ENCODE data around the gene PPP6R3. TPM values are rescaled to one million over a fixed set of nuclear protein-coding genes. Genes with fewer than 3 reads are reported as not detected.
"Not testable (repeated sequence)": the region's sequence is repeated elsewhere in the genome, so short reads cannot be mapped to it uniquely, and the experiment has no call there.

The PPP6R3 gene
- total RNA-seq, 2 donors from 2014 or later: 134 to 136 TPM

DNA sequence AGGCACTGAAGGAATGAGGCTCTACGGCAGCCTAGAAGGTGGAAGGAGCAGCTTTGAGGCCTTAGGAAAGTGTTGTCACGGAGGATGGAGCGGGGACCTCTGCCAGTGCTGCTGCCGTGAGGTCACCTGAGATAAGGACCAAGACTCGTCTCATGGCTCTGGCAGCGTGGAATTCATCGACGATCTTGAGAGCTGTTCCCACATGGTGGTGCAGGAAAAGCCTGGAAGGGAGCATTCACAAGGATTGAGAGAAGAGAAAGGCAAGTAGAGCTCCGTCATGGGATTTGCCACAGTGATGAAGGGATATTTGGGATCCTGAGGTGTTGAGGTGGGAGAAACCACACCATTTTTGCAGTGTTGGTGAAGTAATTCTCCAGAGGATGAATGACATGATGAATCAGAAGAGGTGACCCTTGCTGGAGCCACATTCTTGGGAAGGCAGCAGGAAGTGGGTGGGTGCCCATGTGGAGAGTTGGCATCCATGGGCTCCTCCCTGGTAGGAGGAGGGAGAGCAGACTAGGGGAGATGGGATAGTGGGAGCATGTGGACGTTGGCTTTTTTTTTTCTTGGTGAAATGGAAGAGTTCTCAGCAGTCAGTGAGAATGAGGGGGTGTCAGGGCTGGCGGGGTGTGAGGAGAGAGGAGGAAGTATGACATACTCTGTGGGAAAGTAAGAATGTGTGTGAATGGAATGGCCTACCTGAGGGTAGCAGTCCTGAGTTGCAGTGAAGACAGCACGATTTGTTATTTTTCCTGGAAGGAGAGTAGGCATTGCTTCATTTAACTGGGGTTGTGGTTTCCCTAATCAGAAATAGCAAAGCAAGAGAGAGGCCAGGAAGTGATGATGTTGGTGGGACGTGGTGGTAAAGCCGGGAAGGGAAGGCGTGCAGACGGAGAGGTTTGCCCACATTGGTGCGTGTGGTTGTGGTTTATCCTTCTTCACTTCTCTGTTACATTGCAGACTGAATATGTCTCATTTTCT lies 11.1 kb downstream of the PPP6R3 start:
- H3K4me1 Mint-ChIP-seq: peaks cover 67% of the 10 kb centered on the region
- peak overlapping the region; percentile 74 for H3K27ac Mint-ChIP-seq
- peak overlapping the region; percentile 89 for H3K4me3 Mint-ChIP-seq
- ATAC-seq (peak; percentile 82), DNase-seq (peak in 1 of 3 donors; percentile 32)
- no peaks in the 10 kb centered on the region for H3K9me3 ChIP-seq (ENCODE audit: control insufficient read depth, low read length, poor library complexity, severe bottlenecking)
- H3K36me3 Mint-ChIP-seq (ENCODE audit: low read depth): peaks cover 5% of the 10 kb centered on the region
- H3K27me3 Mint-ChIP-seq: no peaks in the 10 kb centered on the region

DNA sequence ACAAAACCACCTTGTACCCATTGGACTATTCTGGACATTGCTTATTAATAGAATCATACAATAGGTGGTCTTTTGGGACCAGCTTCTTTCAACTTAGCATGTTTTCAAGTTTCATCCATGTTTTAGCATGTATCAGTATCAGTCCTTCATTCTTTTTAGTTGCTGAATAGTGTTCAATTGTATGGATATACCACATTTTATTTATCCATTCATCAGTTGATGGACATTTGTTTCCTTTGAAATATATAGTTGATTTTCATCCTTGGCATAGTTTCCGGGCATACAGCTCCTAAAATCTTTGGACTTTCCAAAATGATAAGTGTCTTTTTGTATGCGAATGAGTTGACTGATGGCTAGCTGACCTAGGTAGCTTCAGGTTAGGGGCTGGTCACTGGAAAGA lies 12.2 kb downstream of the PPP6R3 start:
- DNase-seq: no peak
- Mint-ChIP-seq H3K27me3 (no peaks in the 10 kb centered on the region), H3K27ac (peak overlapping the region; percentile 27), H3K36me3 (ENCODE audit: low read depth) (peaks cover 5% of the 10 kb centered on the region), H3K4me3 (peak overlapping the region; percentile 25), H3K4me1 (peaks cover 63% of the 10 kb centered on the region)
- ATAC-seq: no peak
- H3K9me3 ChIP-seq (ENCODE audit: control insufficient read depth, low read length, poor library complexity, severe bottlenecking): no peaks in the 10 kb centered on the region

DNA sequence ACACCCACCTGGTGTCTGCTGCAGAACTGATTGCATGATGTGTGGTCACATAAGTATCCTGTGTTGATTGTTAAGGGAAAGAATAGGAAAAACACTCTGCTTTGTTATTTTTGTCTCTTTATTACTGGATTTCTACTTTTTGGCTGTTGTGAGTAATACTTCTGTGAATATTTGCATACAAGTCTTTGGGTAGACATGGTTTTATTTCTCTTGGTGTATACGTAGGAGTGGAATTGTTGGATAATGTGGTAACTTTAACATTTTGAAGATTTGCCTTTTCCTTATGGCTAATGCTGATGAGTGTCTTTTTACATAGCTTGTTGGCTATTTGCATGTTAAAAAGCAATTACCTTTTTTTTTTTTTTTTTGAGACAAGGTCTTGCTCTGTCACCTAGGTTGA lies 13.1 kb downstream of the PPP6R3 start:
- Mint-ChIP-seq H3K4me3 (no peak overlapping the region), H3K4me1 (peaks cover 55% of the 10 kb centered on the region), H3K36me3 (ENCODE audit: low read depth) (peaks cover 5% of the 10 kb centered on the region), H3K27me3 (no peaks in the 10 kb centered on the region), H3K27ac (peak overlapping the region; percentile 27)
- DNase-seq (no peak), ATAC-seq (no peak)
- no peaks in the 10 kb centered on the region for H3K9me3 ChIP-seq (ENCODE audit: control insufficient read depth, low read length, poor library complexity, severe bottlenecking)

DNA sequence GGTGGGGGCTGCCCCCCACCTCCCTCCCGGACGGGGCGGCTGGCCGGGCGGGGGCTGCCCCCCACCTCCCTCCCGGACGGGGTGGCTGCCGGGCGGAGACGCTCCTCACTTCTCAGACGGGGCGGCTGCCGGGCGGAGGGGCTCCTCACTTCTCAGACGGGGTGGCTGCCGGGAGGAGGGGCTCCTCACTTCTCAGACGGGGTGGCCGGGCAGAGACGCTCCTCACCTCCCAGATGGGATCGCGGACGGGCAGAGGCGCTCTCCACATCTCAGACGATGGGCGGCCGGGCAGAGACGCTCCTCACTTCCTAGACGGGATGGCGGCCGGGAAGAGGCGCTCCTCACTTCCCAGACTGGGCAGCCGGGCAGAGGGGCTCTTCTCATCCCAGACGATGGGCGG lies 15.1 kb downstream of the PPP6R3 start:
- not testable (repeated sequence) for H3K9me3 ChIP-seq (ENCODE audit: control insufficient read depth, low read length, poor library complexity, severe bottlenecking); ATAC-seq; H3K27ac Mint-ChIP-seq; H3K4me3 Mint-ChIP-seq; DNase-seq; H3K36me3 Mint-ChIP-seq (ENCODE audit: low read depth); H3K27me3 Mint-ChIP-seq
- H3K4me1 Mint-ChIP-seq: peaks cover 47% of the 10 kb centered on the region

DNA sequence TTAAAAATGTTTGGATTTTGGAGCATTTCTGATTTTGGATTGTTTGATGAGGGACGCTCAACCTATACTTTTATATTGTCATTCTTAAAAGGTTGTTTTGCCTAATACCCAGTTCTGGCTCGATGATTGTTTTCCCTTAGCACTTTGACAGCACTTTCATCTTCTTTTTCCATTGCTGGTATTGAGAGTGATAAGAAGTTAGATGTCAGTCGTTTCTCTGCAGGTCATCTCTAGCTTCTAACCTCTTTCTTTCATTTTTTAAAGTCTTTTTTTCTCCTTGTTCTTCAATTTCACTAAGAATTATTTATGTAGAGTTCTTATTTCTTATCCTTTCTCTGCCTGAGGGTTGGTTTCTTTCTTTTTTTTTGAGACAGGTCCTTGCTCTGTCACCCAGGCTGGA lies 18.8 kb downstream of the PPP6R3 start:
- no peaks in the 10 kb centered on the region for H3K9me3 ChIP-seq (ENCODE audit: control insufficient read depth, low read length, poor library complexity, severe bottlenecking)
- H3K4me3 Mint-ChIP-seq: peak overlapping the region; percentile 7
- DNase-seq (no peak), ATAC-seq (no peak)
- H3K36me3 Mint-ChIP-seq (ENCODE audit: low read depth): no peaks in the 10 kb centered on the region
- no peaks in the 10 kb centered on the region for H3K27me3 Mint-ChIP-seq
- H3K4me1 Mint-ChIP-seq: peaks cover 36% of the 10 kb centered on the region
- H3K27ac Mint-ChIP-seq: no peak overlapping the region

DNA sequence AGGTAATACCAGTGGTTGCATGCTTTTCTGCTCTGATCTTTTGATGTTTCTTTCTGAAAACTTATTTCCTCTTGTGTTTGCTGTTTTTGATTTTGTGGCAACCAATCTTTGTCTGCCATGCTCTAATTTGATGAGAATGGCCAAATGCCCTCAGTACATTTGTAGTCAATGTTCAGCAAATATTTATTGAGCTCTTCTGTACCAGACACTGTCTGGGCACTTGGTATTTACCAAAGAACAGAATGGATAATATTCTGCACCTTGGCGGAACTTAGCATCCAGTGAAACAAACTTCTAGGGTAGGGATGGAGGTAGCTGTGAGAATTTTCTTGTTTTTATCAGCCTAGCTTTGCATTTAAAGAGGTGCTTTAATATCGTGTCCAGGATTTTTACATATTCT lies 19.6 kb downstream of the PPP6R3 start:
- ATAC-seq (no peak), DNase-seq (no peak)
- H3K36me3 Mint-ChIP-seq (ENCODE audit: low read depth): no peaks in the 10 kb centered on the region
- H3K4me1 Mint-ChIP-seq: peaks cover 36% of the 10 kb centered on the region
- no peaks in the 10 kb centered on the region for H3K27me3 Mint-ChIP-seq
- H3K27ac Mint-ChIP-seq: no peak overlapping the region
- H3K9me3 ChIP-seq (ENCODE audit: control insufficient read depth, low read length, poor library complexity, severe bottlenecking): no peaks in the 10 kb centered on the region
- H3K4me3 Mint-ChIP-seq: no peak overlapping the region

DNA sequence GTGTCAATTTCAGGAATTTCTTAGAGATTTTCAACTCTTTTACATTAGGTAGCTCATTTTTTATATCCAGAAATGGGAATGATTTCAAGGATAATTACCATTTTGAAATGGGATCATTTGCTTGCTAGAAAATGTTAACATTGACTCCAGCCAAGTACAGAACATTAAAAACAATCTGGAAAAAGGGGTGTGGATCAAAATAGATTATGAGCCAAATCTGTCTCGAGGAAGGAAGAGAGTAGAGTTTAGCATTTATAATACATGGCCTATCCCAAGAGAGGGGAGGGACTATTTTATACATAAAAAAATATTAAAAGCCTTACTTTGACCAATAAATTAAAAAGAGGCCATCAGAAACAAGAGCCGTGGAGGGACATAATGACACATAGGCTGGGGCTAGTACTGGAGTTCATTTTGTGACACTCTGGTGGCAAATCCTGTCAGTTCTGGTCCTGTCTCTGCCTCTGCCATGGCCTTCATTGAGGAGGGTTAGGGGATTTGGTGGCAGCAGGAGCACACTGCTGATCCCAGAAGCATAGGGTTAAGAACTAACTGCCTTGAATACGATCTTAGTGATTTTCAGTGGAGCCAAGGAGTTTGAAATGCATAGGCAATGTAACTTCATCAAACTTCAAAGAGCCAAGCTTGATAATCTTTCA lies 20.4 kb downstream of the PPP6R3 start:
- Mint-ChIP-seq H3K4me1 (peaks cover 39% of the 10 kb centered on the region), H3K27ac (peak overlapping the region; percentile 85)

DNA sequence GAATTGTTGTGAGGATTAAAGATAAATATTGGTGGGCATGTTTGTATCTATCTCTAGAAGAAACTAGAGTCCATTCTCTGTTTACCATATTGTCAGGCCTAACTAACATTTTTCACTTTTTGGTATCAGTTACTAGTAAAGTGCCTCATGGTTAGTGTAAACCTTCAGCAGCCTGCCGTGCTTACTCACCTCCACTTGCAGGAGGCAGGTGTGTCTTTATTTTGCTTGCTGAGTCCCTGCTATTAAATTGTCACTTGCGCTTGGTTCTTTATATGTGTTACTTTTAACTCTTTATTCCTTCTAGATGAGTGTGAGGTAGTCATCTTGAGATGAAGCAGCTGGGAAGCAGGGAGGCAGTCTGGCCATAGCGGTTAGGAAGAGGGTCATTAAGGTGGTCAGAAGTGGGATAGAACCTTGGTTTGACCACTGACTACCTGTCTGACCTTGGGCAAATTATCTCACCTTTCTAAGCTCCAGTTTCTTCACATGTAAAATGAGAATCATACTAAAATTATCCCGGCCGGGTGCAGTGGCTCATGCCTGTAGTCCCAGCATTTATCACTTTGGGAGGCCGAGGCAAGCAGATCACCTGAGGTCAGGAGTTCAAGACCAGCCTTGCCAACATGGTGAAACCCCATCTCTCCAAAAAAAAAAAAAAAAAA lies 21.2 kb downstream of the PPP6R3 start:
- ATAC-seq (no peak), DNase-seq (no peak)
- Mint-ChIP-seq H3K27me3 (no peaks in the 10 kb centered on the region), H3K36me3 (ENCODE audit: low read depth) (no peaks in the 10 kb centered on the region), H3K4me1 (peaks cover 42% of the 10 kb centered on the region), H3K4me3 (no peak overlapping the region), H3K27ac (peak overlapping the region; percentile 85)
- no peaks in the 10 kb centered on the region for H3K9me3 ChIP-seq (ENCODE audit: control insufficient read depth, low read length, poor library complexity, severe bottlenecking)

More for the DNA sequence above, 20.4 kb downstream of the PPP6R3 start:
- ATAC-seq (no peak), DNase-seq (no peak)
- H3K36me3 Mint-ChIP-seq (ENCODE audit: low read depth): no peaks in the 10 kb centered on the region
- no peak overlapping the region for H3K4me3 Mint-ChIP-seq
- no peaks in the 10 kb centered on the region for H3K9me3 ChIP-seq (ENCODE audit: control insufficient read depth, low read length, poor library complexity, severe bottlenecking)
- no peaks in the 10 kb centered on the region for H3K27me3 Mint-ChIP-seq

DNA sequence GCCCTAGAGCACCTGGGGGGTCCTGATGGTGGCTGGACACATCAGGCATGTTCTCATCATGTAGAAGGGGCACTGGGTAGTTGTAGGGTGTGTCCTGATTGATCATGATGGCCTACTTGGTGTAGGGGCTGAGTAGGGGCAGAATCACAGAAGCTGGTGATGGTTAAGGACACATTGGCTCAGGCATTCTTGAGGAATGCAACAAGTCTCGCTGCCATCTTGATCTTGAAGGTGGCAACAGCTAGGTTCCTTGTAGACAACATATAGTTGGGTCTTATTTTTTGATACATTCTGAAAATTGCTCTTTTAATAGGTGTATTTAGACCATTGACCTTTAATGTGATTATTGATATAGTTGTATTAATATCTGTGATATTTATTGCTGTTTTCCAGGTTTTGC lies 28.1 kb downstream of the PPP6R3 start:
- H3K4me1 Mint-ChIP-seq: peaks cover 40% of the 10 kb centered on the region
- DNase-seq (no peak), ATAC-seq (no peak)
- no peaks in the 10 kb centered on the region for H3K27me3 Mint-ChIP-seq
- no peak overlapping the region for H3K4me3 Mint-ChIP-seq
- no peak overlapping the region for H3K27ac Mint-ChIP-seq
- H3K9me3 ChIP-seq (ENCODE audit: control insufficient read depth, low read length, poor library complexity, severe bottlenecking): no peaks in the 10 kb centered on the region
- H3K36me3 Mint-ChIP-seq (ENCODE audit: low read depth): no peaks in the 10 kb centered on the region

DNA sequence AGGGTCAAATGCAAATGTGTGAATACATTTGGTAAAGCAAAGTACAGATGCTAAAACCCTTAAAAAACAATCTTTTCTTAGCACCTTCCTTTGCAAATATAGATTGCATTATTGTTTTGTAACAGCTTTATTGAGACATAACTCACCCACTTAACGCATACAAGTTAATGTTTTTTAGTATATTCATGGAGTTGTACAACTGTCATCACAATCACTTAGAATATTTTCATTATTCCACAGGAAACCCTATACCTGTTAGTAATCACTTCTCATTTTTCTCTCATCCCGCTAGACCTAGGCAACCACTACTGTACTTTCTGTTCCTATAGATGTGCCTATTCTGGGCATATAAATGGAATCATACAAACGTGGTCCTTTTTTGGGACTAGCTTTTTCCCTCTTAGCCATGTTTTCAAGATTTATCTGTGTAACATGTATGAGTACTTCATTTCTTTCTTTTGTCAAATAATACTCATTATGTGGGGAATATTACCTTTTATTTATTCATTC lies 34.7 kb downstream of the PPP6R3 start:
- no peaks in the 10 kb centered on the region for H3K9me3 ChIP-seq (ENCODE audit: control insufficient read depth, low read length, poor library complexity, severe bottlenecking)
- Mint-ChIP-seq H3K27ac (peak overlapping the region; percentile 51), H3K36me3 (ENCODE audit: low read depth) (no peaks in the 10 kb centered on the region), H3K4me1 (peaks cover 44% of the 10 kb centered on the region), H3K4me3 (no peak overlapping the region), H3K27me3 (no peaks in the 10 kb centered on the region)
- peak; percentile 28 for ATAC-seq
- DNase-seq: no peak

DNA sequence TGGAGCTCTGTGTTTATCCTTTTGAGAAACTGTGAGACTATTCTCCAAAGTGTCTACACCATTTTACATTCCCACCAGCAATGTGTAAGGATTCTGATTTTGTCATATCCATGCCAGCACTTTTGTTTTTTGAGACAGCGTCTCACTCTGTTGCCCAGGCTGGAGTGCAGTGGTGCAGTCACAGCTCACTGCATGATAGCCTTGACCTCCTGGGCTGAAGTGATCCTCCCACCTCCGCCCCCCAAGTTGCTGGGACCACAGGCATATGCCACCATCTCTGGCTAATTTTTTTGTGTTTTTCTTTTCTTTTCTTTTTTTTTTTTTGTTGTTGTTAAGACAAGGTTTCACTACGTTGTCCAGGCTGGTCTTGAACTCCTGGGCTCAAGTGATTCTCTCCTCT lies 35.3 kb downstream of the PPP6R3 start:
- DNase-seq (no peak), ATAC-seq (no peak)
- Mint-ChIP-seq H3K27ac (peak overlapping the region; percentile 51), H3K4me3 (peak overlapping the region; percentile 58), H3K36me3 (ENCODE audit: low read depth) (no peaks in the 10 kb centered on the region), H3K27me3 (no peaks in the 10 kb centered on the region), H3K4me1 (peaks cover 44% of the 10 kb centered on the region)
- no peaks in the 10 kb centered on the region for H3K9me3 ChIP-seq (ENCODE audit: control insufficient read depth, low read length, poor library complexity, severe bottlenecking)

DNA sequence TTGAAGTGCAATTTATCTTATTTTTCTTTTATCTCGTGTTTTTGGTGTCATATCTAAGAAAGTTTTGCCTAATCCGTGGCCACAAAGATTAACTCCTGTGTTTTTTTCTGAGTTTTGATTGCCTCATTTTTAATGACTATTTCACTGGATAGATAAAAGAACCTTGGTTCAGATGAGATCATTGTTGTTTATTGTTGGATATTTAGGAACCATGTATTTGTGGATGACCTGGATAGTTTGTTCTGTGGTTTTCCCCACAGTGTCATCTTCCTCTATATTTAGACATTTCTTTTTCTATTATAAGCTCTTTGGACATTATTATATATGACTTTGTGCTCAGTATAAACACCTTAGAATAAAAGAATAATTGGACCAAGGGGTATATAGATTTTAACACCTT lies 37.2 kb downstream of the PPP6R3 start:
- no peaks in the 10 kb centered on the region for H3K9me3 ChIP-seq (ENCODE audit: control insufficient read depth, low read length, poor library complexity, severe bottlenecking)
- Mint-ChIP-seq H3K4me3 (peak overlapping the region; percentile 52), H3K4me1 (peaks cover 53% of the 10 kb centered on the region), H3K27ac (peak overlapping the region; percentile 49), H3K36me3 (ENCODE audit: low read depth) (peaks cover 2% of the 10 kb centered on the region), H3K27me3 (no peaks in the 10 kb centered on the region)
- DNase-seq (no peak), ATAC-seq (no peak)

DNA sequence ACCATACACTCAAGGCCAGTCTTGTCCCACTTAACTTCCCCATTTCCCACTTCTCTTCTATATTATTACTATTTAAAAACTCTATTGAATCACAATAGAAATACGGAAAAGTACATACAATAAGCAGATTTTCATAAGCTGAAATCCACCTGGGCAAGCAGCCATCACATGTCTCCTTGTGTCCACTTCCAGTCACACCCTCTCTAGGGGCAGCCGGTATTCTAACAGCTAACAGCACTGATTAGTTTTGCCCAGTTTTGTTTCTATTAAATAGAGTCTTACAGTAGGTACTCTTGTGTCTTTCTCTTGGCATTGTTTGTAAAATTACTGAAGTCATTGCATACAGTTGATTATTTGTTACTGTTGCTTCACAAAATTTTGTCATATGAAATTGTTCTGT lies 37.8 kb downstream of the PPP6R3 start:
- no peaks in the 10 kb centered on the region for H3K27me3 Mint-ChIP-seq
- H3K9me3 ChIP-seq (ENCODE audit: control insufficient read depth, low read length, poor library complexity, severe bottlenecking): no peaks in the 10 kb centered on the region
- DNase-seq (no peak), ATAC-seq (no peak)
- H3K27ac Mint-ChIP-seq: no peak overlapping the region
- H3K4me1 Mint-ChIP-seq: peaks cover 55% of the 10 kb centered on the region
- no peak overlapping the region for H3K4me3 Mint-ChIP-seq
- H3K36me3 Mint-ChIP-seq (ENCODE audit: low read depth): peaks cover 2% of the 10 kb centered on the region
